ENCODE results near the gene RPS6KA5. TPM values are rescaled to one million over a fixed set of nuclear protein-coding genes. Genes with fewer than 3 reads are reported as not detected.

Gene RPS6KA5
- total RNA-seq, 2 experiments from 2014 or later = 28.0 to 29.8 TPM

- POLR2A ChIA-PET = no interaction called here
Observed at GRCh38 chr14:90813442-90813841, 247.0 kb downstream of the RPS6KA5 start.

GRCh38 chr14:90812109-90812508 is 248.3 kb downstream of the RPS6KA5 start:
- Histone ChIP-seq H3K9me3 (ENCODE audit: control insufficient read depth in 1 of 2, insufficient read depth in 1 of 2, low read length in 2 of 2) (peaks cover 0 to 4% of the 10 kb centered on the region in 2 experiments), H3K4me3 (ENCODE audit: low read length) (no peak overlapping the region), H3K4me1 (ENCODE audit: insufficient read depth, low read length) (peaks cover 13% of the 10 kb centered on the region), H3K36me3 (ENCODE audit: insufficient read depth, low read length) (no peaks in the 10 kb centered on the region), H3K27ac (ENCODE audit: low read depth in 1 of 2, low read length in 2 of 2) (no peak overlapping the region), H3K27me3 (ENCODE audit: control insufficient read depth in 1 of 2, insufficient read depth in 2 of 2, low read length in 2 of 2) (peaks cover 4 to 9% of the 10 kb centered on the region in 2 experiments)
- H3K4me3 Mint-ChIP-seq = no peak overlapping the region
- TF ChIP-seq CTCF (IDR thresholded peaks at IDR 0.05) = no peak
- DNase-seq (no peak), ATAC-seq (ENCODE audit: poor library complexity) (no peak)
- intact Hi-C loops (cut with DNase I, micrococcal nuclease) = no loop called here
- H3K4me1 Mint-ChIP-seq (ENCODE audit: low read depth) = peaks cover 5% of the 10 kb centered on the region
- H3K27ac Mint-ChIP-seq = no peak overlapping the region
- CTCF ChIA-PET = no interaction called here
- peaks cover 7% of the 10 kb centered on the region for H3K27me3 Mint-ChIP-seq
- POLR2A ChIA-PET = no interaction called here
- H3K9me3 Mint-ChIP-seq = no peaks in the 10 kb centered on the region
- H3K36me3 Mint-ChIP-seq (ENCODE audit: low read depth) = no peaks in the 10 kb centered on the region

More at GRCh38 chr14:90813442-90813841, 247.0 kb downstream of the RPS6KA5 start:
- CTCF ChIA-PET = no interaction called here
- Mint-ChIP-seq H3K4me3 (no peak overlapping the region), H3K36me3 (ENCODE audit: low read depth) (no peaks in the 10 kb centered on the region), H3K4me1 (ENCODE audit: low read depth) (peaks cover 5% of the 10 kb centered on the region), H3K27ac (no peak overlapping the region), H3K9me3 (no peaks in the 10 kb centered on the region), H3K27me3 (peaks cover 11% of the 10 kb centered on the region)
- ATAC-seq (ENCODE audit: poor library complexity) = no peak
- Histone ChIP-seq H3K27ac (ENCODE audit: low read depth in 1 of 2, low read length in 2 of 2) (no peak overlapping the region), H3K36me3 (ENCODE audit: insufficient read depth, low read length) (no peaks in the 10 kb centered on the region), H3K4me3 (ENCODE audit: low read length) (no peak overlapping the region), H3K4me1 (ENCODE audit: insufficient read depth, low read length) (peaks cover 13% of the 10 kb centered on the region), H3K27me3 (ENCODE audit: control insufficient read depth in 1 of 2, insufficient read depth in 2 of 2, low read length in 2 of 2) (peaks cover 5 to 10% of the 10 kb centered on the region in 2 experiments), H3K9me3 (ENCODE audit: control insufficient read depth in 1 of 2, insufficient read depth in 1 of 2, low read length in 2 of 2) (peaks cover 0 to 4% of the 10 kb centered on the region in 2 experiments)
- no peak for TF ChIP-seq CTCF (IDR thresholded peaks at IDR 0.05)
- no peak for DNase-seq
- intact Hi-C loops (cut with DNase I, micrococcal nuclease) = no loop called here

GRCh38 chr14:90811641-90812040 is 248.8 kb downstream of the RPS6KA5 start:
- no peak for DNase-seq
- Mint-ChIP-seq H3K36me3 (ENCODE audit: low read depth) (no peaks in the 10 kb centered on the region), H3K27ac (no peak overlapping the region), H3K9me3 (no peaks in the 10 kb centered on the region), H3K4me3 (no peak overlapping the region), H3K27me3 (peaks cover 5% of the 10 kb centered on the region), H3K4me1 (ENCODE audit: low read depth) (peaks cover 5% of the 10 kb centered on the region)
- intact Hi-C loops (cut with DNase I, micrococcal nuclease) = no loop called here
- peaks cover 0 to 5% of the 10 kb centered on the region in 2 experiments for H3K27me3 ChIP-seq (ENCODE audit: control insufficient read depth in 1 of 2, insufficient read depth in 2 of 2, low read length in 2 of 2)
- no peak for TF ChIP-seq CTCF (IDR thresholded peaks at IDR 0.05)
- CTCF ChIA-PET = no interaction called here
- ATAC-seq (ENCODE audit: poor library complexity) = no peak
- no peaks in the 10 kb centered on the region for H3K36me3 ChIP-seq (ENCODE audit: insufficient read depth, low read length)
- H3K9me3 ChIP-seq (ENCODE audit: control insufficient read depth in 1 of 2, insufficient read depth in 1 of 2, low read length in 2 of 2) = no peaks in the 10 kb centered on the region
- no peak overlapping the region for H3K4me3 ChIP-seq (ENCODE audit: low read length)
- H3K27ac ChIP-seq (ENCODE audit: low read depth in 1 of 2, low read length in 2 of 2) = no peak overlapping the region
- POLR2A ChIA-PET = no interaction called here
- peaks cover 8% of the 10 kb centered on the region for H3K4me1 ChIP-seq (ENCODE audit: insufficient read depth, low read length)
